Measurements from ENCODE around the gene SORBS1. TPM values are rescaled to one million over a fixed set of nuclear protein-coding genes. Genes with fewer than 3 reads are reported as not detected.

Gene SORBS1
- total RNA-seq, 1 experiment from 2014 or later, result 39.9 TPM

GRCh38 chr10:95505641-95506040 lies 55.5 kb downstream of the SORBS1 start:
- no peak overlapping the region for H3K4me3 Mint-ChIP-seq
- CTCF ChIA-PET, result interaction anchor here (1.2 to 1.7 kb wide), 2 partner anchors 75 to 96 kb away, joined by 3 to 5 read pairs; no protein-coding TSS in a partner anchor
- no peak for ATAC-seq
- no peaks in the 10 kb centered on the region for H3K36me3 Mint-ChIP-seq
- no peaks in the 10 kb centered on the region for H3K9me3 Mint-ChIP-seq
- TF ChIP-seq HMGXB4 (CRISPR knock-in tag; IDR thresholded peaks at IDR 0.05) (no peak), ZNF396 (CRISPR knock-in tag; IDR thresholded peaks at IDR 0.05; ENCODE audit: borderline replicate concordance) (no peak), ZSCAN18 (CRISPR knock-in tag; IDR thresholded peaks at IDR 0.05) (no peak), TCF7 (CRISPR knock-in tag; IDR thresholded peaks at IDR 0.05; ENCODE audit: low read depth) (no peak), TEAD4 (CRISPR knock-in tag; IDR thresholded peaks at IDR 0.05) (no peak), TP53 (CRISPR knock-in tag; IDR thresholded peaks at IDR 0.05) (no peak), NFATC4 (CRISPR knock-in tag; IDR thresholded peaks at IDR 0.05) (no peak), SP1 (CRISPR knock-in tag; conservative IDR thresholded peaks at IDR 0.05) (no peak), CBFB (CRISPR knock-in tag; IDR thresholded peaks at IDR 0.05; ENCODE audit: low read depth) (no peak), TEAD1 (CRISPR knock-in tag; IDR thresholded peaks at IDR 0.05) (no peak), ZNF263 (CRISPR knock-in tag; IDR thresholded peaks at IDR 0.05; ENCODE audit: low read depth) (no peak), PRRX2 (CRISPR knock-in tag; IDR thresholded peaks at IDR 0.05) (no peak), NR3C1 (CRISPR knock-in tag; conservative IDR thresholded peaks at IDR 0.05; ENCODE audit: low read depth) (no peak)
- H3K27ac Mint-ChIP-seq, result no peak overlapping the region
- POLR2A ChIA-PET, result no interaction called here
- no peaks in the 10 kb centered on the region for H3K27me3 Mint-ChIP-seq (ENCODE audit: low read depth)
- peaks cover 72% of the 10 kb centered on the region for H3K4me1 Mint-ChIP-seq
- no peak for DNase-seq (ENCODE audit: low spot score)

- ATAC-seq (no peak), DNase-seq (ENCODE audit: low spot score) (no peak)
- Mint-ChIP-seq H3K36me3 (no peaks in the 10 kb centered on the region), H3K4me1 (peaks cover 74% of the 10 kb centered on the region), H3K27ac (no peak overlapping the region; the same call in 1 of the 2 replicates), H3K9me3 (no peaks in the 10 kb centered on the region), H3K4me3 (no peak overlapping the region), H3K27me3 (ENCODE audit: low read depth) (no peaks in the 10 kb centered on the region)
- CTCF ChIA-PET, result interaction anchor here (0.7 to 1.7 kb wide), 3 partner anchors 35 to 96 kb away, joined by 3 to 5 read pairs (median 3); no protein-coding TSS in a partner anchor
- POLR2A ChIA-PET, result no interaction called here
- TF ChIP-seq FOXP4 (CRISPR knock-in tag; IDR thresholded peaks at IDR 0.05) (no peak), CREM (CRISPR knock-in tag; IDR thresholded peaks at IDR 0.05) (no peak), ZNF232 (CRISPR knock-in tag; IDR thresholded peaks at IDR 0.05) (no peak), ZSCAN18 (CRISPR knock-in tag; IDR thresholded peaks at IDR 0.05) (no peak), ZNF423 (CRISPR knock-in tag; IDR thresholded peaks at IDR 0.05) (no peak), ZNF425 (CRISPR knock-in tag; conservative IDR thresholded peaks at IDR 0.05) (no peak), SOX15 (CRISPR knock-in tag; IDR thresholded peaks at IDR 0.05) (no peak), GRHL2 (CRISPR knock-in tag; IDR thresholded peaks at IDR 0.05; ENCODE audit: insufficient replicate concordance, severe bottlenecking) (no peak), FOXK1 (CRISPR knock-in tag; IDR thresholded peaks at IDR 0.05) (no peak), IRF1 (CRISPR knock-in tag; IDR thresholded peaks at IDR 0.05) (no peak), ESRRA (CRISPR knock-in tag; IDR thresholded peaks at IDR 0.05; ENCODE audit: borderline replicate concordance) (no peak), ZNF219 (CRISPR knock-in tag; IDR thresholded peaks at IDR 0.05; ENCODE audit: borderline replicate concordance) (no peak)
Observed at GRCh38 chr10:95505084-95505610, 56.0 kb downstream of the SORBS1 start.

Measured in WTC11 (cell line).